Endothelial cell of hepatic sinusoid (primary cell): ENCODE data around the gene ALKBH3.

ENCODE experiments used
- in situ Hi-C: cut with HindIII; loops from 2 replicates; pipeline ENCODE4 v1.10.0; 2017; ENCODE audit warnings: low sequenced_read_pairs

The ALKBH3 gene

GRCh38 chr11:43894546-43894945, 13.9 kb downstream of the ALKBH3 start:
- in situ Hi-C loops = no loop called here

GRCh38 chr11:43895601-43896000, 15.0 kb downstream of the ALKBH3 start:
- in situ Hi-C loops = no loop called here

- in situ Hi-C loops = no loop called here
Observed at GRCh38 chr11:43898574-43898973, 17.9 kb downstream of the ALKBH3 start.

- in situ Hi-C loops = no loop called here
Observed at GRCh38 chr11:43899094-43899493, 18.5 kb downstream of the ALKBH3 start.

GRCh38 chr11:43901551-43901950, 20.9 kb downstream of the ALKBH3 start:
- in situ Hi-C loops = loop anchor here (5.0 kb wide), 1 partner anchor 161 kb away; no protein-coding TSS in a partner anchor

- in situ Hi-C loops = loop anchor here (5.0 kb wide), 1 partner anchor 159 kb away; no protein-coding TSS in a partner anchor
Observed at GRCh38 chr11:43903078-43903477, 22.4 kb downstream of the ALKBH3 start.

- in situ Hi-C loops = loop anchor here (5.0 kb wide), 1 partner anchor 158 kb away; no protein-coding TSS in a partner anchor
Observed at GRCh38 chr11:43903969-43904368, 23.3 kb downstream of the ALKBH3 start.

- in situ Hi-C loops = loop anchor here (5.0 kb wide), 1 partner anchor 157 kb away; no protein-coding TSS in a partner anchor
Observed at GRCh38 chr11:43904742-43905535, 24.3 kb downstream of the ALKBH3 start.

GRCh38 chr11:43905813-43906241, 25.2 kb downstream of the ALKBH3 start:
- in situ Hi-C loops = no loop called here

GRCh38 chr11:43907028-43907975, 26.7 kb downstream of the ALKBH3 start:
- in situ Hi-C loops = no loop called here

GRCh38 chr11:43908191-43908590, 27.6 kb downstream of the ALKBH3 start:
- in situ Hi-C loops = no loop called here

GRCh38 chr11:43908683-43909082, 28.1 kb downstream of the ALKBH3 start:
- in situ Hi-C loops = no loop called here

- in situ Hi-C loops = no loop called here
Observed at GRCh38 chr11:43913829-43914380, 33.3 kb downstream of the ALKBH3 start.

- in situ Hi-C loops = no loop called here
Observed at GRCh38 chr11:43914466-43914865, 33.8 kb downstream of the ALKBH3 start.

GRCh38 chr11:43916621-43917020, 36.0 kb downstream of the ALKBH3 start:
- in situ Hi-C loops = no loop called here

GRCh38 chr11:43917851-43918250, 37.2 kb downstream of the ALKBH3 start:
- in situ Hi-C loops = no loop called here

GRCh38 chr11:43918662-43919061, 38.0 kb downstream of the ALKBH3 start:
- in situ Hi-C loops = no loop called here

- in situ Hi-C loops = no loop called here
Observed at GRCh38 chr11:43919852-43920597, 39.4 kb downstream of the ALKBH3 start.

- in situ Hi-C loops = no loop called here
Observed at GRCh38 chr11:43920598-43921419, 40.2 kb downstream of the ALKBH3 start.
